HG02623 (cell line): ENCODE data around the gene ERICH4.
"Not testable (repeated sequence)": the region's sequence is repeated elsewhere in the genome, so short reads cannot be mapped to it uniquely, and the experiment has no call there.

Experiments used
- ATAC-seq: cut with Tn5 transposase; IDR thresholded peaks from one replicate; pipeline ENCODE4 v1.9.1; 2021; ENCODE audit warnings: moderate library complexity; ENCODE audit not compliant: unreplicated experiment

ERICH4 gene

GRCh38 chr19:41463257-41464256, 20.6 kb downstream of the ERICH4 start:
- not testable (repeated sequence) for ATAC-seq

GRCh38 chr19:41476583-41476982, 33.6 kb downstream of the ERICH4 start:
- no peak for ATAC-seq

GRCh38 chr19:41478171-41478570, 35.2 kb downstream of the ERICH4 start:
- ATAC-seq, result no peak

- ATAC-seq, result no peak
Observed at GRCh38 chr19:41478875-41479756, 36.2 kb downstream of the ERICH4 start.

- ATAC-seq, result no peak
Observed at GRCh38 chr19:41479757-41480191, 36.8 kb downstream of the ERICH4 start.

GRCh38 chr19:41480336-41480735, 37.4 kb downstream of the ERICH4 start:
- no peak for ATAC-seq

GRCh38 chr19:41484822-41485221, 41.9 kb downstream of the ERICH4 start:
- no peak for ATAC-seq

GRCh38 chr19:41486953-41487352, 44.0 kb downstream of the ERICH4 start:
- not testable (repeated sequence) for ATAC-seq

GRCh38 chr19:41492843-41493242, 49.9 kb downstream of the ERICH4 start:
- ATAC-seq, result no peak
